K562 (cell line): ENCODE results near the gene METRN.

ENCODE experiments used
- POLR2A ChIP-seq: fragments of 450-650 bp; conservative IDR thresholded peaks from 2 replicates; pipeline ENCODE4 v1.6.1; 2016
- POLR2AphosphoS5 ChIP-seq: IDR thresholded peaks from 2 replicates; pipeline ENCODE4 v1.6.1; 2011; ENCODE audit warnings: mild to moderate bottlenecking, low read depth, low read length, moderate library complexity; ENCODE audit not compliant: control insufficient read depth, insufficient read depth
- TF ChIP-seq, protein P1 (sequence below), 3 experiments: IDR thresholded peaks in 2 of 3; conservative IDR thresholded peaks in 1 of 3; 2 replicates each; pipeline ENCODE4 v1.5.1; 2011 to 2012; ENCODE audit warnings: low read length in 3 of 3, mild to moderate bottlenecking in 3 of 3, control low read depth in 2 of 3, improper control_type of control experiment in 1 of 3, inconsistent platforms in 1 of 3, low read depth in 1 of 3, mixed read lengths in 1 of 3, moderate library complexity in 1 of 3; ENCODE audit not compliant: insufficient read depth in 2 of 3
- TF ChIP-seq, protein P2 (sequence below): sonication (generic); formaldehyde crosslinking; IDR thresholded peaks from 2 replicates; pipeline ENCODE4 v1.8.1; 2023; ENCODE audit warnings: mild to moderate bottlenecking, missing genetic modification reagents

DNA sequence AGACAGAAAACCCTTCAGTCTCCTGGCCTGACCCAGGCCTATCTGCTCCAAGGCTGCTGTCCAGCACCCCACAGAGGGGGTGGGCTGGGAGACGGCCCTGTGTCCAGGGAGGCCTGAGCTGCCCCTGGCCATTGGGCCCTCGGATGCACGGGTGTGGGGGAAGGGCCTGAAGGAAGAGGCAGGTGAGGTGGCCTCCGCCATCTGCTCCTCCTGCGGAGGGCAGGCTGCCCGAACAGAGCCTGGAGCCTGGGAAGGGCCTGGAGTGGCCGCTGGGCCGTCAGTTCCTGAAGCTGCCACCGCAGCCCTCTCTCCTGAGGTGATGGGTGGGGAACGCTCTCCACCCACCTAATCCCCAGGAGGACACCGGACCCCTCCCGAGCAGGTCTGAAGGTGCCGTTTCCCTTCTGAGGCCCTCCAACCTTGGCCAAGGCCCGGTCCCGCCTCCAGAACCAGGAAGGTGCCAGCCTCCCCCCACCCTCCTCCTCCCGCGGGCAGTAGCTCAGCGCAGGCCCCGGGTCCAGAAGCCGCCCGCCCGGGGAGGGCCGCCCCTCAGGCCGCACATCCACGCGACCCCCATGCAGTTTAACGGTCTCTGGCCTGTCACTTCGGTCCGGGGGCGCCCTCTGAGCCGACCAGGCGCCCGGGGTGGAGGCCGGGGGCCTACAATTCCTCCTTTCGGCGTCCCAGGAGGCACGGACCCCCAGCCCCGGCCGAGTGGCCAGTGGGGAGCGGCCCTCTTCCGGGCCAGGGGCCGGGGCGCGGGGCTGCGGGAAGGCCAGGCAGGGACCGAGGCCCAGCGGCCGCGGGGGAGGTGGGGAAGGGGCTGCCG is 10.2 kb upstream of the METRN start:
- TF ChIP-seq, protein P1, sequence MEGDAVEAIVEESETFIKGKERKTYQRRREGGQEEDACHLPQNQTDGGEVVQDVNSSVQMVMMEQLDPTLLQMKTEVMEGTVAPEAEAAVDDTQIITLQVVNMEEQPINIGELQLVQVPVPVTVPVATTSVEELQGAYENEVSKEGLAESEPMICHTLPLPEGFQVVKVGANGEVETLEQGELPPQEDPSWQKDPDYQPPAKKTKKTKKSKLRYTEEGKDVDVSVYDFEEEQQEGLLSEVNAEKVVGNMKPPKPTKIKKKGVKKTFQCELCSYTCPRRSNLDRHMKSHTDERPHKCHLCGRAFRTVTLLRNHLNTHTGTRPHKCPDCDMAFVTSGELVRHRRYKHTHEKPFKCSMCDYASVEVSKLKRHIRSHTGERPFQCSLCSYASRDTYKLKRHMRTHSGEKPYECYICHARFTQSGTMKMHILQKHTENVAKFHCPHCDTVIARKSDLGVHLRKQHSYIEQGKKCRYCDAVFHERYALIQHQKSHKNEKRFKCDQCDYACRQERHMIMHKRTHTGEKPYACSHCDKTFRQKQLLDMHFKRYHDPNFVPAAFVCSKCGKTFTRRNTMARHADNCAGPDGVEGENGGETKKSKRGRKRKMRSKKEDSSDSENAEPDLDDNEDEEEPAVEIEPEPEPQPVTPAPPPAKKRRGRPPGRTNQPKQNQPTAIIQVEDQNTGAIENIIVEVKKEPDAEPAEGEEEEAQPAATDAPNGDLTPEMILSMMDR (IDR thresholded peaks at IDR 0.05 in 2 of 3, conservative IDR thresholded peaks at IDR 0.05 in 1 of 3; ENCODE audit: insufficient read depth in 2 of 3, low read depth in 1 of 3, low read length in 3 of 3): no peak
- TF ChIP-seq POLR2AphosphoS5 (no peak), POLR2A (no peak)
- TF ChIP-seq, protein P2, sequence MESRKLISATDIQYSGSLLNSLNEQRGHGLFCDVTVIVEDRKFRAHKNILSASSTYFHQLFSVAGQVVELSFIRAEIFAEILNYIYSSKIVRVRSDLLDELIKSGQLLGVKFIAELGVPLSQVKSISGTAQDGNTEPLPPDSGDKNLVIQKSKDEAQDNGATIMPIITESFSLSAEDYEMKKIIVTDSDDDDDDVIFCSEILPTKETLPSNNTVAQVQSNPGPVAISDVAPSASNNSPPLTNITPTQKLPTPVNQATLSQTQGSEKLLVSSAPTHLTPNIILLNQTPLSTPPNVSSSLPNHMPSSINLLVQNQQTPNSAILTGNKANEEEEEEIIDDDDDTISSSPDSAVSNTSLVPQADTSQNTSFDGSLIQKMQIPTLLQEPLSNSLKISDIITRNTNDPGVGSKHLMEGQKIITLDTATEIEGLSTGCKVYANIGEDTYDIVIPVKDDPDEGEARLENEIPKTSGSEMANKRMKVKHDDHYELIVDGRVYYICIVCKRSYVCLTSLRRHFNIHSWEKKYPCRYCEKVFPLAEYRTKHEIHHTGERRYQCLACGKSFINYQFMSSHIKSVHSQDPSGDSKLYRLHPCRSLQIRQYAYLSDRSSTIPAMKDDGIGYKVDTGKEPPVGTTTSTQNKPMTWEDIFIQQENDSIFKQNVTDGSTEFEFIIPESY (CRISPR knock-in tag): no peak
